GM21529 (cell line): ENCODE data around the gene SLC7A4.
A peak's percentile ranks its signal among the peaks of the same experiment; 100 is the strongest.

Experiments
- ATAC-seq: cut with Tn5 transposase; IDR thresholded peaks from one replicate; pipeline ENCODE4 v1.9.1; 2021; ENCODE audit not compliant: unreplicated experiment

SLC7A4 gene

GRCh38 chr22:20989323-20990138 is 42.8 kb downstream of the SLC7A4 start:
- ATAC-seq = no peak

DNA sequence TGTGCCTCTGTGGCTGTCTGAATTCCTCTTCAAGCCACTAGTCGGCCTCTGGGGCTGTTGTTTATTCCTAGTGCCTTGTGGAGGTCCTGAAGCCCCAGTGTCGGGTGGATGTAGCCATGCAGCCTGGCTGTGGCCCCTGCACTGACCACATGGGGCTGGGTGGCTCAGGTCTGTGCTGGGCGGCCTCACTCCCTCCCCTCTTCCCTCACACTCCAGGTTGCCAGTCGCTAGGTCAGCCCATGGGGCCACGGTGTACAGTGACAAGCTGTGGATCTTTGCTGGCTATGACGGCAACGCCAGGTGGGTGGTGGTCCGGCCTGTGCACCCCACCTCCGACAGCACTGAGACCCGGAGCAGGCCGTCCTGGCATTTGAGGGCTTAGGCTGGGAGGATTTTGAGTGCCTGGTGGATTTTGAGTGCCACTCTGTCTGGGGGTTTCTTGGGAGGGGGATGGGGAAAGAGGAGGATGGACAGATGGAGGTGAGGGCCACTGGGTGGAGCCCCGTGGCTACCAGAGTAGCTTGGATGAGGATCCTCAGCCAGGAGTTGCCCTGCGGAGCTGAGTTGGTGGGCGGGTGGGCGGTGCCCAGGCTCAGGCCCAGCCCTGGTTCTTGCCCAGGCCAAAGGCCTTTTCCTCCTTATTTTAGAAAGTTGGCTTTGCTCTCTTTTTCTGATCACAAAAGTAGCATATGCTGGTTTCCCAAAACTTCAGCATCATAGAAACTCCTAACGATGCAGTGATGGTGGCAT is 43.6 kb downstream of the SLC7A4 start:
- no peak for ATAC-seq

DNA sequence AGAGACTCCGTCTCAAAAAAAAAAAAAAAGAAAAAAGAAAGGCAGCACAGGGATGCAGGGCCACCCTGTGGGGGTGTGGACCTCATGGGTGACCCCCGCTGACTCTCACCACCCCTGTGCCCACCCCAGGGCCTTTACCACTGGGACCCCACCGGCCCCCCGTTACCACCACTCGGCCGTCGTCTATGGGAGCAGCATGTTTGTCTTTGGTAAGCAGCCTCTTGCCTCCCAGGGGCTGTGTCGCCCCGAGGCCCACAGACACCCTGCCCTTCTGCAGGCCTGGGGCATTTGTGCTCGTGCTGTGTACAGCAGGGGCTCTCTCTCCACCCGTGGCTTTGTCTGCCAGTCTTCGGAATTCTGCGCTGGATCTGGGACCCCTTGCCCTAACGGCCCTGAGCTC is 45.0 kb downstream of the SLC7A4 start:
- ATAC-seq = no peak

DNA sequence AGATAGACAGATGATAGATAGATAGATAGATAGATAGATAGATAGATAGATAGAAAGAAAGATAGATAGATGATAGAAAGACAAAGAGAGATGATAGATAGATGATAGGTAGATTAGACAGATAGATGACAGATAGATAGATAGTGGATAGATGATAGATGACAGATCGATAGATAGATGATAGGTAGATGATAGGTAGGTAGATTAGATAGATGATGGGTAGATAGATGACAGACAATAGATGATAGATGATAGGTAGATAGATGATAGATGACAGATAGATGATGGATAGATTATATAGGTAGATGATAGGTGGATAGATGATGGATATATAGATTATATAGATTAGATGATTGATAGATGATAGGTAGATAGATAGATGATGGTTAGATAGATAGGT is 46.0 kb downstream of the SLC7A4 start:
- ATAC-seq = no peak

- no peak for ATAC-seq
Observed at GRCh38 chr22:20985720-20986119, 46.6 kb downstream of the SLC7A4 start.

- no peak for ATAC-seq
Observed at GRCh38 chr22:20983081-20983771, 49.1 kb downstream of the SLC7A4 start.

GRCh38 chr22:20982563-20982882 is 49.8 kb downstream of the SLC7A4 start:
- ATAC-seq = no peak

GRCh38 chr22:20981787-20982562 is 50.4 kb downstream of the SLC7A4 start, which contains the start of gene LZTR1:
TSS of gene LZTR1 (plus strand) at chr22:20982297. CDS start at chr22:20982372, 75 bp downstream.
- peak; percentile 71 for ATAC-seq

- ATAC-seq = no peak
Observed at GRCh38 chr22:20980938-20981722, 51.2 kb downstream of the SLC7A4 start.

- no peak for ATAC-seq
Observed at GRCh38 chr22:20980523-20980922, 51.8 kb downstream of the SLC7A4 start.

GRCh38 chr22:20979940-20980453 is 52.4 kb downstream of the SLC7A4 start:
- ATAC-seq = no peak

GRCh38 chr22:20979243-20979809 is 53.0 kb downstream of the SLC7A4 start:
- no peak for ATAC-seq
